Loucy (cell line): ENCODE data around the gene MITF.

Experiments used
- H2AFZ ChIP-seq: fragments of 200-600 bp; sonication (generic); 2 replicates; pipeline ENCODE4 v1.6.0; 2016; ENCODE audit warnings: antibody characterized with exemption, mild to moderate bottlenecking, low read length, moderate library complexity
- H3F3A ChIP-seq: fragments of 200-600 bp; 2 replicates; pipeline ENCODE4 v1.6.0; 2016; ENCODE audit warnings: antibody characterized with exemption, low read depth, mild to moderate bottlenecking
- H3K27me3 ChIP-seq: fragments of 200-600 bp; sonication (generic); 2 replicates; pipeline ENCODE4 v1.6.1; 2014; ENCODE audit warnings: low read length, mild to moderate bottlenecking; ENCODE audit not compliant: insufficient read depth, poor library complexity, severe bottlenecking
- H3K36me3 ChIP-seq: fragments of 200-600 bp; sonication (generic); 2 replicates; pipeline ENCODE4 v1.6.1; 2016; ENCODE audit warnings: low read length; ENCODE audit not compliant: insufficient read depth
- H3K4me1 ChIP-seq: fragments of 200-600 bp; sonication (generic); 2 replicates; pipeline ENCODE4 v1.5.1; 2014; ENCODE audit warnings: low read length, mild to moderate bottlenecking; ENCODE audit not compliant: insufficient read depth, poor library complexity, severe bottlenecking
- H3K4me2 ChIP-seq: fragments of 200-600 bp; sonication (generic); 2 replicates; pipeline ENCODE4 v1.6.0; 2014; ENCODE audit warnings: antibody characterized with exemption, low read length, low read depth, mild to moderate bottlenecking; ENCODE audit not compliant: poor library complexity, severe bottlenecking
- H3K4me3 ChIP-seq: fragments of 200-600 bp; sonication (generic); 2 replicates; pipeline ENCODE4 v1.5.1; 2014; ENCODE audit warnings: low read length, mild to moderate bottlenecking, mixed read lengths; ENCODE audit not compliant: poor library complexity, severe bottlenecking
- H3K79me2 ChIP-seq: fragments of 200-600 bp; sonication (generic); 2 replicates; pipeline ENCODE4 v1.6.1; 2014; ENCODE audit warnings: low read length; ENCODE audit not compliant: insufficient read depth
- H3K9ac ChIP-seq: fragments of 200-600 bp; sonication (generic); 2 replicates; pipeline ENCODE4 v1.6.0; 2014; ENCODE audit warnings: mild to moderate bottlenecking, low read depth, low read length, moderate library complexity; ENCODE audit not compliant: poor library complexity, severe bottlenecking
- H3K9me2 ChIP-seq: fragments of 200-600 bp; sonication (generic); replicated peaks from 2 replicates; pipeline ENCODE4 v1.6.1; 2016; ENCODE audit warnings: low read depth, low read length, mixed read lengths
- H3K9me3 ChIP-seq: fragments of 200-600 bp; sonication (generic); 2 replicates; pipeline ENCODE4 v1.6.1; 2014; ENCODE audit warnings: mild to moderate bottlenecking, antibody characterized with exemption, low read length, low read depth; ENCODE audit not compliant: insufficient read depth
- H4K20me1 ChIP-seq: fragments of 200-600 bp; sonication (generic); 2 replicates; pipeline ENCODE4 v1.6.0; 2014; ENCODE audit warnings: antibody characterized with exemption, low read length, mild to moderate bottlenecking; ENCODE audit not compliant: insufficient read depth, poor library complexity, severe bottlenecking
- CTCF ChIP-seq: fragments of 200-600 bp; sonication (generic); conservative IDR thresholded peaks from 2 replicates; pipeline ENCODE4 v1.5.1; 2014; ENCODE audit warnings: mild to moderate bottlenecking, antibody characterized with exemption, low read length
- EZH2phosphoT487 ChIP-seq: fragments of 200-600 bp; IDR thresholded peaks from 2 replicates; pipeline ENCODE4 v1.6.1; 2018; ENCODE audit warnings: antibody characterized with exemption, mild to moderate bottlenecking, moderate library complexity, borderline replicate concordance

Gene MITF

GRCh38 chr3:69738859-69739203 is 433 bp upstream of the MITF start:
- Histone ChIP-seq H3K27me3 (no peaks in the 10 kb centered on the region), H3K9me3 (no peaks in the 10 kb centered on the region; the same call in 1 of the 2 replicates), H3F3A (no peaks in the 10 kb centered on the region), H2AFZ (no peak overlapping the region), H3K79me2 (no peaks in the 10 kb centered on the region), H3K9ac (no peak overlapping the region), H3K9me2 (no peaks in the 10 kb centered on the region), H3K36me3 (no peaks in the 10 kb centered on the region), H4K20me1 (no peaks in the 10 kb centered on the region), H3K4me2 (no peak overlapping the region), H3K4me1 (no peaks in the 10 kb centered on the region), H3K4me3 (no peak overlapping the region)
- TF ChIP-seq EZH2phosphoT487 (no peak), CTCF (no peak)

- no peak overlapping the region for H3K4me2 ChIP-seq
- H3K79me2 ChIP-seq: no peaks in the 10 kb centered on the region
- no peak overlapping the region for H3K9ac ChIP-seq
- H3F3A ChIP-seq: no peaks in the 10 kb centered on the region
- H3K36me3 ChIP-seq: no peaks in the 10 kb centered on the region
- no peaks in the 10 kb centered on the region for H4K20me1 ChIP-seq
- H3K9me2 ChIP-seq: no peaks in the 10 kb centered on the region
- no peak overlapping the region for H3K4me3 ChIP-seq
- no peaks in the 10 kb centered on the region for H3K4me1 ChIP-seq
- TF ChIP-seq CTCF (no peak), EZH2phosphoT487 (no peak)
- H3K9me3 ChIP-seq: no peaks in the 10 kb centered on the region; the same call in 1 of the 2 replicates
- H3K27me3 ChIP-seq: no peaks in the 10 kb centered on the region
- no peak overlapping the region for H2AFZ ChIP-seq
These were observed 1.1 kb downstream of the MITF start for GRCh38 chr3:69740103-69741021.

- H3F3A ChIP-seq: no peaks in the 10 kb centered on the region
- TF ChIP-seq CTCF (no peak), EZH2phosphoT487 (no peak)
These were observed 1.9 kb downstream of the MITF start for GRCh38 chr3:69741032-69741767.

More at GRCh38 chr3:69741032-69741767, 1.9 kb downstream of the MITF start:
- Histone ChIP-seq H2AFZ (no peak overlapping the region), H3K36me3 (no peaks in the 10 kb centered on the region), H3K4me1 (no peaks in the 10 kb centered on the region), H3K9me3 (no peaks in the 10 kb centered on the region; the same call in 1 of the 2 replicates), H3K27me3 (no peaks in the 10 kb centered on the region), H4K20me1 (no peaks in the 10 kb centered on the region), H3K9ac (no peak overlapping the region), H3K4me2 (no peak overlapping the region), H3K79me2 (no peaks in the 10 kb centered on the region), H3K9me2 (no peaks in the 10 kb centered on the region), H3K4me3 (no peak overlapping the region)
